Stromal cell of bone marrow (primary cell): ENCODE results near the gene EEF1B2.
"Not testable (repeated sequence)": the region's sequence is repeated elsewhere in the genome, so short reads cannot be mapped to it uniquely, and the experiment has no call there.

Experiments used
- DNase-seq: peaks from one replicate; pipeline ENCODE4 v3.0.0-alpha.2; 2012; ENCODE audit warnings: low read depth

EEF1B2 gene

DNA sequence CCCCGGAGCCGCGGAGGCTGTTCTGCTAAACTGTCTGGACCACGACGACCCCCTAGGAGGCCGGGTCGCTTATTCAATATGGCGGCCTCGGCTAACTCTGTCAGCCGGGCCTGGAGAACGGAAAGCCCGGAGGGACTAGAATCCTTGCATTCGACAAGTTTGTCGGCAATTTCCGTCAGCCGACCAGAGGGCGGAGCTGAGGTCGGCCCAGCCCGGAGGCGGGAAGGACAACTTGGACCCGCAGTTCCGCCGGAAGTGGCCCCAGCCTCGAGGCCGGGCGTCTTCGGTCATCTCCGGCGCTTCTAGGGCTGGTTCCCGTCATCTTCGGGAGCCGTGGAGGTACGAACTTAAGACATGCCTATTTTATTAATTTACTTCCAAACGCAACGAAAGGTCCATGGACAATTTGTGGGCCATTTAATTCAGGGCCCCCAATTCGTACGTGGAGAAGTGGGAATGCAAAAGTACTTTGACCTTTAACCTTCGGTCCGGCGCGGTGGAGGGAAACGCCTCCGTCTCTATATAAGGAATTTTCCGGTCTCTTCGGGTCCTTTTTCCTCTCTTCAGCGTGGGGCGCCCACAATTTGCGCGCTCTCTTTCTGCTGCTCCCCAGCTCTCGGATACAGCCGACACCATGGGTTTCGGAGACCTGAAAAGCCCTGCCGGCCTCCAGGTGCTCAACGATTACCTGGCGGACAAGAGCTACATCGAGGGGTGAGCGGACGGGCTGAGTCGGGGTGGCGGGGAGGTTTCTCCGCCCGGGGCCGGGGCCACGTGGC lies at the start of gene EEF1B2, which contains the start of gene NDUFS1:
Gene EEF1B2 (plus strand): TSS at position 550 of the 779 bp plus-strand sequence. CDS start 85 bp downstream, at position 635.
Gene NDUFS1 (minus strand): TSS at position 99 of the 779 bp plus-strand sequence. CDS start 5,766 bp downstream, outside the sequence.
- peak; percentile 97 for DNase-seq

DNA sequence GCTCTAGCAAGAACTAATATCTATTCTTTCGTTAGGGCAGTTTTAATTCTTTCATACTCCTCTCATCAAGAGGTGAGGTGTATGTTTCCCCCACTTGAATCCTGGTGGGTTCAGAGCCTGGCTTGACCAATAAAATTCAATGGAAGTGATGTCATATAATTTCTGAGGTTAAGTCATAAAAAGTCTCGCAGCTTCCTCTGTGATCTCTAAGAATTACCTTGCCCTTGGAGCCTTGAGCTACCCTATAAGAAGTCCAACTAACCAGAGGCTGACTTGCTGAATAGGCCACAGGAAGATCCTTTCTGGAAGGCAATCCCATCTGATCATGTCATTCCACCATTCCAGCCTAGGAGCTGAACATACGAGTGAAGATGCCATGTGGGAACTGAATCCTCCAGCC lies 47.6 kb upstream of the EEF1B2 start:
- no peak for DNase-seq

DNA sequence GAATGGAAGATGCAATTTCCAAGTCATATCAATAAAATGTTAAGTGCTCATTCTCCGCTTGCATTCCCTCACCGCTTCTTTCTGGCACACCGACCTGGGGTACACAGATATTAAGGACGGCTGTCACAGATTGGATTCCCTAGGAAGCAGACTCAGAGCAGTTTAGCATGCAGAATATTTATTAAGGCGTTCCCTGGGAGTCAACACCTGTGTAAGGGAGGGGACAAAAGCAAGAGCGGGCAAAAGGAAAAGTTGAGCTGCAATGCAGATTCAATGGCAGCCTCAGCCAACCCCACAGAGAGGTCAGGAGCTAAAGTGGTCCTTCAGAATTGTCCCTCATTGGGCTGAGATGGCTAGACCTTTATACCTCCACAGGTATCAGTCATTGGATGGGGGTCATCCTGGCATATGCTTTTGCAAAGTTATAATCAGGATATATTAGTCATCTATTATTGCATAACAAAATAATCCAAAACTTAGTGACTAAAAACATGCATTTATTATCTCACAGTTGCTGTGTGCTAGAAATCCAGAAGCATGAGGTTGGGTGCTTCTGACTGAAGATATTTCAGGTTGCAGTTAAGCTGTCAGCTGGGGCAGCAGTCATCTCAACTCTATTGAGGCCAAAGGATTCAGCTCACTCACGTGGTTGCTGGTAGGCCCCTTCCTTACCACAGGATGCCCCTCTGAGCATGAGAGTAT lies 46.7 kb upstream of the EEF1B2 start:
- peak; percentile 16 for DNase-seq

DNA sequence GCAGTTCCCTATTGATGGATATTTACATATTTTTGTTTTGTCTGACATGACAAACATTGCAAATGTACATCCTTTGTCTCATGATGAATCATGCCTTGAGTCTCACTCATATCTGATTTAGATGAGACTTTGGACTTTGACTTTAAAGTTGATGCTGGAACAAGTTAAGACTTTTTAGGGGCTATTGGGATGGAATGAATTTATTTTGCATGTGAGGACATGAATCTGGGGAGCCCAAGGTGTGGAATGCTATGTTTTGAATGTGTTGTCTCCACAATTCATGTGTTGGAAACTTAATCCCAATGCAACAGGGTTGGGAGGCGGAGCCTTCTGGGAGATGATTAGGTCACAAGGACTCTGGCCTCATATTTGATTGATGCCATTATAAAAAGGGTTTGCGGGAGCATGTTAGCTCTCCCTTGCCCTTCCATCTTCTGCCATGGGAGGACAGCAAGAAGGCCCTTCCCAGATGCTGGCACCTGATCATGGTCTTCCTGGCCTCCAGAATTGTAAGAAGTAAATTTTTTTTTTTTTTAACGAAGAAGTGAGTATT lies 44.6 kb upstream of the EEF1B2 start:
- DNase-seq, result no peak

DNA sequence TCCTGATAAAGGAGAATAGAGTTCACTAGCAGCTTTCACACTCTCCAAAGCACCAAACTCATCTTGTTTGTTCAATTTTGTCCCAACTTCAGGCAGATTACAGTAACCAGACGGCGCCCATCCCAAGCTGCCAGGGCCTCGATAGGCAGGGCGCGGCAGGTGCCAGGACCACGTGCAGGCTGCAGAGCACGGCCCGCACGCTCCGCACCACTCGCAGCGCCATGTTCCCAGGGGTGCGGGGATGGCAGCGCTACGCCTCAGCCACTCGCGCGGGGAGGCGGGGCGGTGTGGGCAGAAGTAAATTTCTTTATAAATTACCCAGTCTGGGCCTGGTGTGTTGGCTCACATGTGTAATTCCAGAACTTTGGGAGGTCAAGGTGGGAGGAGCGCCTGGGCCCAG lies 43.4 kb upstream of the EEF1B2 start:
- DNase-seq, result no peak

DNA sequence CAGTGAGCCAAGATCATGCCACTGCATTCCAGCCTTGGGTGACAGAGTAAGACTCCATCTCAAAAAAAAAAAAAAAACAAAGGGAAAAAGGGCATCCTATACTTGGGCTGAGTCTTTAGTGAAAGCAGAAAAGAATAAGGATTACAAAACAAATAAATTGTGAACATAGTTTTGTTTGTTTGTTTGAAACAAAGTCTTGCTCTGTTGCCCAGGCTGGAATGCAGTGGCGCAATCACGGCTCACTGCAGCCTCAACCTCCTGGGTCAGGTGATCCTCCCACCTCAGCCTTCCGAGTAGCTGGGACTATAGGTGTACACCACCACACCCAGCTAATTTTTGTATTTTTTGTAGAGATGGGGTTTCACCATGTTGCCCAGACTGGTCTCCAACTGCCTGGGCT lies 37.1 kb upstream of the EEF1B2 start:
- not testable (repeated sequence) for DNase-seq

DNA sequence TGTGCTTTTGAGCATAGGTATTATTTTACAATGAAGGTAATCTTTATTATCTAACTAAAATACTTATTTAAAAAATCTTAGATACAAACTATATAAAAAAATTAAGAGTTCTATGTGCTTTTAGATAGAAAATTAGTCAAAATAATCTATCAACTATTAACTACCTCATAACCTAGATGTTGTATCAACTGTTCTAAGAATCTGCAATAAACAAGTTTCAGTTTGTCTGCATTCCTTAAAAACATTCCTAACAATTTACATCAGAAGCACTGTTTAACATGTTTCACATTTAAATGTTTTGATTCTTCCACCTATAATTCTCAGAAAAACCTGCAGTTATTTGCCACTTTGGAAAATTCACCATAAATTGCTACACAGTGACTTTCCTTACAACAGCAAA lies 33.8 kb upstream of the EEF1B2 start:
- no peak for DNase-seq

DNA sequence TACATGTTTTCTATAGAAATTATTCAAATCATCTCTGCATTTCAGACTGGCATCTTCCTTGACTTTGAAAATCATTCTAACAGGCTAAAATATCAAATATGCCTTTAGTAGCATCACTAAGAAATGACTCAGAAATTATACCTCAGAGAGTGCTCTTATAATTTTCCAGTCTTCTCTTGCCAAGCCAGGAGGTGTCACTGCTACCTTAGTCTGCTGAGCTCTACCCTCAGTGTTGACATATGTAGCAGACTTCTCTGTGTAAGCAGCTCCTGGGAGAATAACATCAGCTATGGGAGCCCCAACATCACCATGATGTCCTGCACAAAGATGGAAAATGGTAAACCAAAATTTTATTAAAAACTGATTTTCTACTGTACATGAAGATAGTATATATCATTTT lies 32.0 kb upstream of the EEF1B2 start:
- no peak for DNase-seq

DNA sequence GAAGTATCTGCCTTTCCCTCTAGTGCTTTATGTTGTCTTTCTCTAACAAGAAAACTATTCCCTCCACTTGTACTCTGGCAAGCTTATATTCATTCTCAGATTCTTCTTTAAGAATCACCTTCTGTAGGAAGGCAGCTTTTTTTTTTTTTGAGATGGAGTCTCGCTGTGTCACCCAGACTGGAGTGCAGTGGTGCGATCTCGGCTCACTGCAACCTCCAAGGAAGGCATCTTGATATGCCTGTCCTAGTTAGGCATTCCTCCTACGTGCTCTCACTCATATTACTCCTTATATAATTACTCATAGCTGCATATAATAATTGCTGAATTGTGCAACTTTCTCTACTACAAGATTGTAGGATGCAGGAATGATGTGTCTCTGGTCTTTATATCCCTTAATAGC lies 16.2 kb upstream of the EEF1B2 start:
- no peak for DNase-seq

DNA sequence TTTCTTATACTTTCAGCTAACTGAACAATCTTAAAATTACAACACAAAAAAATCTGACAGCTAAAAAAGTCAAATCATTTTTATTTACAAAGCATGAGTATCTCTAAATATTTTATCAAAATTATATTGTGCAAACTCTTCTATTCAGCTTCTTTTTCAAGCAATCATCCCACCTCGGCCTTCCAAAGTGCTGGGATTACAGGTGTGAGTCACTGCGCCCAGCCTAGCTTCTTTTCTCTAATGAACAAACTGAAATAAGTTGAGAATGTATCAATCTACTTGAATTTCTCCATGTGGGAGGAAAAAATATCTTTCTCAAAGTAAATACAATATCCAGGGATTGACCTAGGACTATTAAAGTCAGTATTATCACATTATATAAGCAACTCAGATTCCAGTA lies 15.3 kb upstream of the EEF1B2 start:
- DNase-seq, result no peak

DNA sequence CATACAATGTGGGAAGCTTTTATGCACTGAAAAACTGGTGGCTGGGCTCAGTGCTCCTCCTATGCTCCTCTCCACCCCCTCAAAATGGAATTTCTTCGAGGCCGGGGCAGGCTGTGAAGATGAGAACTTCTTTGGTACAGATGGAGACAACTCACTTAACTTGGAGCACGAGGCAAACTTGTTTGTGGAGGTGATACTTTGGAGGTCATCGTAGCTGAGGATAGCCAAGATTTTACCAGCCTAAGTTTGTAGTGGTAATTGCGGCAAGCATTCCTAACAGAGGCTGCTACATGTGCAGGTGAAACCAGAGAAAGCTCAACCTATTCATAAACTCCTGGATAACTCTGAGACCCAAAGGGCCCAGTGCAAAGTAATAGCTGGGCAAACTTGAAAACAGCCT lies 14.0 kb upstream of the EEF1B2 start:
- DNase-seq, result no peak

DNA sequence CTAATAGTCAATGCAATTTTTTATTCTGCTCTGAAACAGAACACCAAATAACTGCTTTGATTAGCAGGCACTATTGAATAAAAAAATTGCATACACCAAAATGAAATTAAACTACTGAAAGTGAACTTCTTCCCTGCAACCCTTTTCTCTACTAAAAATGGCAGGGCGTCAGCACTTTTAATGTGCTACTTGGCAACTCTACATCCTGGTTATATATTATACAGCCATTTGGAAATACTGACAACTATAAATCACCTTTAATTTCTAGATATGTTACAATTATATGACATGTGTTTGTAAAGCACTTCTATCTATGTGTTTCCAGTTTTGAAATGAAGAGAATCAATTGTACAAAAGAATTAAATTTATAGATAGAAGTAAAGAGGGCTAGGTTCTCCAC lies 10.4 kb upstream of the EEF1B2 start:
- DNase-seq, result no peak

DNA sequence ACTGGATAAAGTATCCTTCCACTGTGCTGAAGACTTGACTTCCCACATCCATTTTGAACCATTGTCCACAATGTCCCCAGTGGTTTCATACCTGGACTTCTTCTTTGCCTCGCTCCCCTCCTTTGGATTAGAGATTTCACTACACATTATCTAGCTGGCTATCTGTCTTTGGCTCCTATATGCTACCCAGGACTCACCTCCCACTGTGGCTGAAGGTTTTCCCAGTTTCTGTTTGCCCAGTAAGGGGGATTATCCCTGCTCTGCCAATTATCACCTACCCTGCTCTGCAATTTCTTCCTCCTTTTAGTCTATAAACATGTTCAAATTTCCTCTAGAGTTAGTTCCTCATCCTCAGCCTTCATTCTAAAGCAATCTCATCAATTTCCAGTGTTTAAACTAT lies 9.5 kb upstream of the EEF1B2 start:
- no peak for DNase-seq

DNA sequence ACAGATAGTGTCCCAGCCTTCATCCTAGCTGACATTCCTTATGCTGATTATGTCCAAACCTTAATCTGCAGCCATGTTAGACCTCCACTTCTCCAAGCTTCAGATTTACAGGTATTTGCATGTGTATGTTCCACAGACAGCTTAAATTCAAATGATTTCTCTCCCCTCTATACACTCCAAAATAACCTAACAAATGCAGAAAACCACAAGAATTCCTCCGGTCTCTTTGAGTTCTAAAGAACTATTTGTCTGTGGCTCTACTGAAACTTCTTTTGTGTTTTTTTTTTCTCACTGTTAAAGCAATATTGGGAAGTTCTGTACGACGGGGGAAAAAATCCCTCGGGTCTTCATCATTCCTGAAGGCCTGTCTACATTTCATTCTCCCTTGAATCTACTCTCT lies 9.1 kb upstream of the EEF1B2 start:
- no peak for DNase-seq

DNA sequence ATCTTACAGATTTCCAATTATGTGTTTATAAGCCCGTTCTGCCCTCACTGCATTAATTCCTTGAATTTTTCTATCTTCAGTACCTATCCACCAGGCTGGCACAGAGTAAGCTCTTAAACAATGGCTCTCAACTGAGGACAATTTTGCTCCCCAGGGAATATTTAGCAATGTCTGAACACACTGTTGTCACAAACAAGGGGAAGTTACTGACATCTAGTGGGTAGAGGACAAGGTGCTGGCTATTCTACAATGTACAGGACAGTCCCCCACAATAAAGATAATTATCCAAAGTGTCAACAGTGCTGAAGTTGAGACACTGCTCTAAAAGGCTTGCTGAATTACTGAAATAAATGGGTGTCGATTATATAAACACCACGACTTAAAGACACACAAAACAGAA lies 5.5 kb upstream of the EEF1B2 start:
- DNase-seq, result no peak

DNA sequence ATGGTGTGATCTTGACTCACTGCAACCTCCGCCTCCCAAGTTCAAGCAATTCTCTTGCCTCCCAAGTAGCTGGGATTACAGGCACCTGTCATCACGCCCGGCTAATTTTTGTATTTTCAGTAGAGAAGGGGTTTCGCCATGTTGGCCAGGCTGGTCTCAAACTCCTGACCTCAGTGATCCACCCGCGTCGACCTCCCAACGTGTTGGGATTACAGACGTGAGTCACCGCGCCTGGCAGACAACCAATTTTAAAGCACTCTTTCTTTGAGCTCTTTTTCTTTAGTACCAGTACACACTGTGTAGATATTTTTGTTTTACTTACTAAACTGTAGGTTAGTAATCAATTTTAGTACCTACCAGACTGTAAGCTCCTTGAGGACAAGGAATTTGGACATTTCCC lies 2.7 kb upstream of the EEF1B2 start:
- not testable (repeated sequence) for DNase-seq

DNA sequence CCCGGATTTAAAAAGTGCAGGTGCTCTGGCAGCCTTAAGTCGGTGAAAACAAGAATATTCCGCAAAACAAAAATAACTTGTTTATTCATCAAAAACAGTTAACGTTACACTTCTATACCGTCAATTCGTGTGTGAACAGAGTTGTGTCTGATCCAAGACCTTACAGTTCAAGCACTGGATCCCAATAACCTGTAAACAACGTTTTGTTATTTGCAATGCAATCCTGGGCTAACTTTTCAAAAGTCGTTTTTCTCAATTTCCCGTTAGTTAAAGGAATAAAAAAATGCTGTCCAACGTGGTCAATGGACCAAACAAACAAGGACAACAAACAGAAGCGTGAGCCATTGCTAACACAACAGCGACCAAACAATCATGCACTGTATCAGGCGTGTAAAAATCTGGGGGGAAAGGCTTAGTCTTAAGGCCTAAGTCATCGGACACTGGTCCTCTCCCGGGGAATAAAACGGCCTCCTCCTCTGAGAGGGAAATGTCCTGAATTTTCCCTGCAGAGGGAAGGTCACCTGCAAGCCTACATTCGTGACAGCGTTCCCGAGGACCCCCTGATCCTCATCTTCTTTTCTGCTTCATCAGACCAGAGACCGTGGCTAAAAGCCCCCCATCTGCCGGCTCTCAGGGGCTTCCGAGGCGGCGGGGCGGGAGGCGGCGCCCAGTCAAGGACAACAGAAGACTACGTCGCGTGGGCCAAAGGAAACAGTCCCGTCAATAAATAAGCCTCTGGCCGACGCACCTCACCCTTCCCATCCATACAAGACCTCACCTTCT lies 941 bp upstream of the EEF1B2 start:
- DNase-seq, result peak; percentile 4

DNA sequence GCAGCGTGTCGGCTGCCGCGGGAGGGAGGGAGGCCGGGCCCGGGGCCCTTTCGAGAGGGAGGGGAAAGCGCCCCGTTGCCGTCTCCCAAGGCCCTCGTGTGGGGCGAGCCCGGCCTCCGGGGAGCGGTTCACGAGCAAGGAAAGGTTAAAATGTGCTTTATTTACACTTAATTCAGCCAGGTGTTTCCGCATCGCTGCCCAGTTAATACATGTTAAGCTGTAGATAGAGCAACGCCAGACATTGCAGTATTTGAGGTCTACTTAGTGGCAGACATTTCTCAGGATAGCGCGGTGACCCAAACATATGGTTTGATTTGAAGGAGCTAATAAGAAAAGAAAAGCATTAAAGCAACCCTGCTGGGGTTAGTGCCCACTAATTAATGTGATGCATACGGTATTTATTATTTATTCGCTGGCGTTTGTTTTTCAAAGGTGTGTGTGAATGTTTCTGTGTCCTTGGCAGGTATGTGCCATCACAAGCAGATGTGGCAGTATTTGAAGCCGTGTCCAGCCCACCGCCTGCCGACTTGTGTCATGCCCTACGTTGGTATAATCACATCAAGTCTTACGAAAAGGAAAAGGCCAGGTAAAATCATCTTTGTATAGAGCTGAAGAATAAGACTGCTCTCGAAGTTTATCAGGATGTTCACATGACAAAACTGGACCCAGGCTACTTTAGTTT lies 571 bp downstream of the EEF1B2 start:
- no peak for DNase-seq

DNA sequence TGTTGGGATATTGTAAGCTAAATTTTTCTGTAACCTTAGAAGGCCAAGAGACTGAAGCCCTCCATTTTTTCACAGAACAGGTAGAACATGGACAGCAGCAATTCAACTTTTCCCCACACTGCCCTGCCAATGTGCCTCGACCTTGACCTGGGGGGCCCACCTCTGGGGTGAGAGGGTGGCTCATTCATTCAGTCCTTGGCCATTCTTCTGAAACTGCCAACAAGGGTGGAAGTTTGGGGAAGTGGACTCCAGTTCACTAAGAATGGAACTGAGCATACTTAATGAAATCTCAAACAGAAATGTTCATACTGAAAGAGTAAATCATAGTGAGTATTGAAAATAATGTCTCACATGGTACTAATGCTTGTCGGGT lies 1.1 kb downstream of the EEF1B2 start:
- no peak for DNase-seq

DNA sequence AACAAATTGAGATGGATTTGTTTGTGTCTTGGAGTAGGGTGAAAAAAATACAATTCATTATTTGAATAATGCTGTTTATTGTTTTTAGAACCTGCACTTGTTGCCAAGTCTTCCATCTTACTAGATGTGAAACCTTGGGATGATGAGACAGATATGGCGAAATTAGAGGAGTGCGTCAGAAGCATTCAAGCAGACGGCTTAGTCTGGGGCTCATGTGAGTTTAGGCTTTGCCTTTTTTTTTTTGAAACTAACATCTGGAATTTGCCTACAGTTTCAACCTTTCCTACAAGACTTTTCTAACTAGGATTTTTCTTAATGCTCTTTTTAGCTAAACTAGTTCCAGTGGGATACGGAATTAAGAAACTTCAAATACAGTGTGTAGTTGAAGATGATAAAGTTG lies 2.7 kb downstream of the EEF1B2 start:
- not testable (repeated sequence) for DNase-seq

DNA sequence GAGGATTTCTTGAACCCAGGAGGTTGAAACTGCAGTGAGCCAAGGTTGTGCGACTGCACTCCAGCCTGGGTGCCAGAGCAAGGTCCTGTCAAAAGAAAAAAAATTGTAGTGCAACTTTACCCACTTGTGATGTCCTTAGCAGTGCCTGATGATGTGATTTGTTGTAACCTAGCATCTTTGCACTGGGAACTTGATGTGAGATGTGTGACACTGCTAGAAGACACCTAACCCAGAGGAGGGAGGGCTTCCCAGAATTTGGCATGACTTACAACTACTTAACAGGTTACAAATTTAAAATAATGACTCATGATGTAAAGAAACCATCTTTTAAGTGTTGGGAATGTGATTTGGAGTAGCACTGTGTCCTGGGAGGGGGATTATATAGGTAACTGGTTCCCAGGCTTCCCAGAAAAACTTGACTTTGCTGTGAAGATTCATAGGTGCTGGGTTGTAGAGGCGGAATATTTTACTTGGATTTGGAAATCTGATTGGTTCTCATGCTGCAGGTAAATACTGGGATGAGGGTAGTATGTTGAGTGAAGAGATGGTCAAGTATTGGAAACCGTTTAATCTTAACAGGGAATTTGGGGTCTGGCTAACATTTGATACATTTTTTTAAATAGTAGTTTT lies 3.7 kb downstream of the EEF1B2 start:
- DNase-seq, result no peak
